ENCODE measurements around the gene COL5A1.
"Not testable (repeated sequence)": the region's sequence is repeated elsewhere in the genome, so short reads cannot be mapped to it uniquely, and the experiment has no call there.

COL5A1 gene

GRCh38 chr9:134655586-134656333 lies 14.2 kb downstream of the COL5A1 start:
- DNase-seq = no peak

- no peak for DNase-seq
Measured at GRCh38 chr9:134656334-134657006, 14.9 kb downstream of the COL5A1 start.

- DNase-seq = no peak
Measured at GRCh38 chr9:134657666-134658377, 16.2 kb downstream of the COL5A1 start.

GRCh38 chr9:134658378-134658955 lies 16.9 kb downstream of the COL5A1 start:
- no peak for DNase-seq

- DNase-seq = no peak
Measured at GRCh38 chr9:134659688-134660131, 18.1 kb downstream of the COL5A1 start.

GRCh38 chr9:134660407-134660806 lies 18.8 kb downstream of the COL5A1 start:
- DNase-seq = no peak

- DNase-seq = no peak
Measured at GRCh38 chr9:134661299-134661698, 19.7 kb downstream of the COL5A1 start.

GRCh38 chr9:134661791-134662142 lies 20.2 kb downstream of the COL5A1 start:
- DNase-seq = no peak

- no peak for DNase-seq
Measured at GRCh38 chr9:134662143-134662876, 20.7 kb downstream of the COL5A1 start.

- DNase-seq = no peak
Measured at GRCh38 chr9:134663084-134663483, 21.5 kb downstream of the COL5A1 start.

- no peak for DNase-seq
Measured at GRCh38 chr9:134663753-134664415, 22.3 kb downstream of the COL5A1 start.

- DNase-seq = no peak
Measured at GRCh38 chr9:134664446-134664845, 22.8 kb downstream of the COL5A1 start.

GRCh38 chr9:134666208-134666607 lies 24.6 kb downstream of the COL5A1 start:
- DNase-seq = no peak

GRCh38 chr9:134666831-134667230 lies 25.2 kb downstream of the COL5A1 start:
- DNase-seq = no peak

- not testable (repeated sequence) for DNase-seq
Measured at GRCh38 chr9:134668977-134669376, 27.4 kb downstream of the COL5A1 start.

- DNase-seq = no peak
Measured at GRCh38 chr9:134669399-134669955, 27.9 kb downstream of the COL5A1 start.

- no peak for DNase-seq
Measured at GRCh38 chr9:134670042-134670525, 28.5 kb downstream of the COL5A1 start.

GRCh38 chr9:134670851-134671281 lies 29.3 kb downstream of the COL5A1 start:
- DNase-seq = no peak

- no peak for DNase-seq
Measured at GRCh38 chr9:134671341-134672113, 29.9 kb downstream of the COL5A1 start.
